Measurements from ENCODE around the gene TIMM23.
"Not testable (repeated sequence)": the region's sequence is repeated elsewhere in the genome, so short reads cannot be mapped to it uniquely, and the experiment has no call there.

DNA sequence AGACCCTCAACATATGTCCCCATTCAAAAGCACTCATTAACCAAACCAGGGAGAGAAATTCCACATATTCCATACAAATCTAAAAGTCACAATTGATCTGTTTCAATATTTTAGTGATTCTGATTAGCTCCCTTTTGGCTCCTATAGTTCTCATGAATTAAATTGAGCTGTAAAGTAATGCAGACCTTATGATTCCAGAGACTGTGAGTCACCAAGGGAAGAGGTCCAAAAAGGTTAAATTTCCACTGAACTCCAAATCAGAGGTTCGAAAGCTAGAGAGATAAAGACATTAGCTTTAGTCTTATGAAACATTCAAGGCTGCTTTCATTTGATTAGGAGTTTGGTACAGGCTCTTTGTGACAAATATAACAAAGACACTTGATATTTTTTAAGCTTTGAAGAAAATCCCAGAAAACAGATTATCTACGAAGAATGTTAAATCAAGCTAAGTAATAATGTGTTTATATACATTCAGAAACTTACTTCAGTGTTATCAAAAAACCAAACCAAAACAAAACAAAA is 33.1 kb upstream of the TIMM23 start:
- TF ChIP-seq, protein P1, sequence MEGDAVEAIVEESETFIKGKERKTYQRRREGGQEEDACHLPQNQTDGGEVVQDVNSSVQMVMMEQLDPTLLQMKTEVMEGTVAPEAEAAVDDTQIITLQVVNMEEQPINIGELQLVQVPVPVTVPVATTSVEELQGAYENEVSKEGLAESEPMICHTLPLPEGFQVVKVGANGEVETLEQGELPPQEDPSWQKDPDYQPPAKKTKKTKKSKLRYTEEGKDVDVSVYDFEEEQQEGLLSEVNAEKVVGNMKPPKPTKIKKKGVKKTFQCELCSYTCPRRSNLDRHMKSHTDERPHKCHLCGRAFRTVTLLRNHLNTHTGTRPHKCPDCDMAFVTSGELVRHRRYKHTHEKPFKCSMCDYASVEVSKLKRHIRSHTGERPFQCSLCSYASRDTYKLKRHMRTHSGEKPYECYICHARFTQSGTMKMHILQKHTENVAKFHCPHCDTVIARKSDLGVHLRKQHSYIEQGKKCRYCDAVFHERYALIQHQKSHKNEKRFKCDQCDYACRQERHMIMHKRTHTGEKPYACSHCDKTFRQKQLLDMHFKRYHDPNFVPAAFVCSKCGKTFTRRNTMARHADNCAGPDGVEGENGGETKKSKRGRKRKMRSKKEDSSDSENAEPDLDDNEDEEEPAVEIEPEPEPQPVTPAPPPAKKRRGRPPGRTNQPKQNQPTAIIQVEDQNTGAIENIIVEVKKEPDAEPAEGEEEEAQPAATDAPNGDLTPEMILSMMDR (conservative IDR thresholded peaks at IDR 0.05 in 1 of 2, IDR thresholded peaks at IDR 0.05 in 1 of 2; ENCODE audit: low read depth in 1 of 2, low read length in 2 of 2) = not testable (repeated sequence)
- TF ChIP-seq EZH2 (IDR thresholded peaks at IDR 0.05; ENCODE audit: low read length, missing control alignments) = not testable (repeated sequence)

Data from fibroblast of lung (primary cell).